HS-5 (cell line): ENCODE results near the gene ZNF383.
"Not testable (repeated sequence)": the region's sequence is repeated elsewhere in the genome, so short reads cannot be mapped to it uniquely, and the experiment has no call there.

ENCODE experiments used
- DNase-seq: peaks from one replicate; pipeline ENCODE4 v3.0.0-alpha.2; 2012; ENCODE audit warnings: low read depth

ZNF383 gene

DNA sequence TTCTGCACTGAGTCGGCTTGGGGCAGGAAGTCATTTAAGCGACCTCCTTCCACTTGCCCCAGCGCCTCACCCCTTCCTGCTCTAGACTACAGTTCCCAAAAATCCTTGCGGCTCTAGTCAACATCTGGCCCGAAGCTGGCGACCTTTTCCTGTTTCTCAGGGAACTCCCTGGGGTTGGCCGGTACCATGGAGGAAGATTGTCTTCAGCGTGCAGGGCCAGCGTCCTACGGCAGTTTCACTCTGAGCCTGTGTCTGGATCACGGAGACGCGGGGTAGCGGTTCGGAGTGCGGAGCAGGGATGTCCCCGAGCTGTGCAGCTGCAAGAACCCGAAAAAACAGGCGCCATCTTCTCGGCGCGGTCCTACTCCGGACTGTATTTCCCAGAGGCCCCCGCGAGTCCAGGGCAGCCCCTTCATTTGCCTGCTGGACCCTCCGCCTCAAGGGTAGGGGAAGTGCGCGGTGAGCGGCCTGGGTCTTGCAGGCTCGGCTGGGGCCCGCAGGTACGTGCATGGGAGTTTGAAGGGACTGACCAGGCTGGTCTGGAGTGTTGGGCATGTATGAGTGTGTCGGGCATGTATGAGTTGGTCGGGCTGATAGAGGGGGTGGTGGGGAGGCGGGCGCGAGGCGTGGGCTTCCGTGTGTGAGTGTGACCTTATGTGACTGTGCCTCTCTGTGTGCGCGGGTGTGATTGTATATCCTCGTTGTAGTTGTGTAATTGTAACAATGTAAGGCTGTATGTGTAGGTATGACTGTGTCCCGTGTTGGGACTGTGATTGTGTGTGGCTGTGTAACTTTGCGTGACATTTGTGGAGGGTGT lies at the start of gene ZNF383:
TSS of gene ZNF383 (plus strand) at position 440 of the 817 bp plus-strand sequence. CDS start 12,240 bp downstream, outside the sequence.
- peak; percentile 69 for DNase-seq

DNA sequence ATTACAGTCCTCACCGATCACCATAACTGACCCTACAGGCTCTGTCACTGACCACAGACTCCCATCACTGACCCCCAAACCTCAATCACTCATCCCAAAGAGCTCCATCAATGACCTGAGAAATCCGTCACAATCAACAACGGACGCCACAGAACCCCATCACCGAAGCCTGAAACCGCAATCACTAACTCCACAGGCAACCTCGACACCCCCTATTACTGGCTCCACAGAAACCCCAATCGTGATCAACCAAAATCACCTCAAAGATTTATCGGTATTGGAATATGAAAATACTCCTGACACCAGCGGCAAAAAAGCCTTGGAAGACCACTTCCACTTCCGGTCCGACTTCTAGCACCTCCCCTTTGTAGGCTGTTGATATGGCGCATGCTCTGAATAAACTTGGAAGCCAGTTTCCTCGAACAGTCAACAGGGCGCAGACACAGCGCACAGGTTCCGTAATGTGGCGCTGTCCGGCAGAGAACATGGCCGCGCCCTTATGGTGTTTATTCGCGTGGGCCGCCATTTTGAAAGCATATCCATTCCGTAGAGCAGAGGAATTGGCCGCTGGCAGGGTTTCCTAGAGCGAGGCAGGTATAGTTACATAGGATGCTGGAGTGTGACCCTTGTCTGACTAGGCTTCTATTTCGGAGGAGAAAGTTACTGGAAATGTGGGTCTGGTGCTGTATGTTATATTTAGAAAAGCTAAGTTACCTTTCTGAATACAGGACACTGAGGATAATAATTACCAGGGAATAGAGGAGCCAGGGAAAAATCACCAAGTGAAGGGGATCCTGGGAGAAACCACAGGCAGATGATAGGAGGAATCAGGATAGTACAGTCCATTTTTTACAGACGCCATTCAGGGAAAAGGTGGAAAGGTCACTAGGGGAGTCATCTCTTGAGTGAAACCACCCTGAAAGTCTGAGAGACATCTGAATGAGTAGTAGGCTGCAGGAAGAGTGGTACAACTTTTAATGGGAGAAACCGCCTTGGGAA lies 45.3 kb upstream of the ZNF383 start, which contains the start of gene ZNF585A:
TSS of gene ZNF585A (minus strand) at position 328 of the 999 bp plus-strand sequence. CDS start 2,785 bp downstream, outside the sequence.
- peak; percentile 54 for DNase-seq

DNA sequence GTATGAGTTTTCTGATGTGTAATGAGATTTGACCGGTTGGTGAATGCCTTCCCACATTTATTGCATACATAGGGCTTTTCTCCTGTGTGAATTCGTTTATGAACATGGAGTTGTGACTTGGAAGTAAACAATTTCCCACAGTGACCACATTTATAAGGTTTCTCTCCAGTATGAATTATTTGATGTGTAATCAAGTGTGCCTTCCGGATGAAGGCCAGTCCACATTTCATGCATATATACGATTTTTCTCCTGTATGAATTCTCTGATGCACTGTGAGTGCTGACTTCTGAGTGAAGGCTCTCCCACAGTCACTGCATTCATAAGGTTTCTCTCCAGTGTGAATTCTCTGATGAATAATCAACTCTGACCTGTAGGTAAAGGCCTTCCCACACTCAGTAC lies 31.9 kb upstream of the ZNF383 start:
- not testable (repeated sequence) for DNase-seq

DNA sequence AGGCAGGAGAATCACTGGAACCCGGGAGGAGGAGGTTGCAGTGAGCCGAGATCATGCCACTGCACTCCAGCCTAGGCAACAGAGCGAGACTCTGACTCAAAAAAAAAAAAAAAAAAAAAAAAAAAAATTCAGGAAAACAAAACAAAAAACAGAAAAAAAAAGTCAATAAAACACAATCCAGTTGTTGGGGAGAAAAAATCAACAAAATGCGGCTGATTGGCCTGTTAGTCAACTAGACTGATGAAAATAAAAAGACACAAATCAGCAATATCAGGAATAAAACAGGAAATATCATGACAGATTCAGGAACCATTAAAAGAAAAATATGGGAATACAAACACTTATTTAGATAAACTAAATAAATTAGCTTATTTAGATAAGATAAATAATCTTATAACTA lies 22.8 kb upstream of the ZNF383 start:
- DNase-seq, result not testable (repeated sequence)

DNA sequence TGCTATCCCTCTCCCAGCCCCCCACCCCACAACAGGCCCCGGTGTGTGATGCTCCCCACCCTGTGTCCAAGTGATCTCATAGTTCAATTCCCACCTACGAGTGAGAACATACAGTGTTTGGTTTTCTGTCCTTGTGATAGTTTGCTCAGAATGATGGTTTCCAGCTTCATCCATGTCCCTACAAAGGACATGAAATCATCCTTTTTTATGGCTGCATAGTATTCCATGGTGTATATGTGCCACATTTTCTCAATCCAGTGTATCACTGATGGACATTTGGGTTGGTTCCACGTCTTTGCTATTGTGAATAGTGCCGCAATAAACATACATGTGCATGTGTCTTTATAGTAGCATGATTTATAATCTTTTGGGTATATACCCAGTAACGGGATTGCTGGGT lies 20.9 kb upstream of the ZNF383 start:
- DNase-seq, result not testable (repeated sequence)

DNA sequence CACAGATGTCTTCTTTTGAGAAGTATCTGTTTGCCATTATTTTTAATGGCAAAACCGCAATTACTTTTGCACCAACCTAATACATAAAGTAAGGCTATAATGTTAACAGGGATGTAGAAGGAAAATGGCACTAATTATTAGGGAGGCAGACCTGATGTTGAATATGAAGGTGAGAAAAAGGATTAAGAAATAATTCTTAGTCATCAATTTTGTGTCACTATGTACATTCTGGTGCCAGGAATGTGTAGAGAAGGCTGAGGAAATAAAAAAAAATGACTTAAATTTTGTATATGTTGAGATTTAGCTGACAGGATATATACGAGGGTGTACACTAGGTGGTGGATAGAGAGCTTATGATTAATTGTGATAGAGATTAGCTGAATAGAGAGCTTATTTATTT lies 20.2 kb upstream of the ZNF383 start:
- no peak for DNase-seq

DNA sequence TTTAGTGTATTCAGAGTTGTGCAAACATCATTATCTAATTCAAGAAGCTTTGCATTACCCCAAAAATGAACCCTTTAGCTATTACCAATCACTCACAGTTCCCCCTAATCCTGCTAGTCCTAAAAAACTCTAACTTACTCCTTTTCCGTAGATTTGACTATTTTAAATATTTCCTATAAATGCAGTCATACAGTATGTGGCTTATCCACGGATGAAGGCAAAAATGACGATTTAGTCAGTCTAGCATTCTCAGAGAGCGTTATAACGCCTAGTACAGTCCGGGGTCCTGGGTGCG lies 587 bp upstream of the ZNF383 start:
- no peak for DNase-seq

DNA sequence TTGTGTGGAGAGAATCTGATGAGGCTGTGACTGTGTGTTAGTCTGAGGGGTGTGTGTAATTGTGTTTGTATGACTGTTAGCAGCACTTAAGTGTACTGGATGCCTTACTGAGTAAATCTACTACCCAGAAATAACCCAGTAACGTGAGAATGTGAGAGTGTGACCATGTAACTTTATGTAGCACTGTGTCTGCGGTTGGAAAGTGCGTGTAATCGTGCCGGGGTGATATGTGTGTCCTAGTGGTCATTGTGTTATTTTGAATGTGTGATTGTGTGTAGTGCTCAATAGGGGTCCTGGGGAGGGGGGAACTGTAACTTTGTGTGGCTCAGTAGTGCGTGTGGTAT lies 550 bp downstream of the ZNF383 start:
- DNase-seq, result no peak

DNA sequence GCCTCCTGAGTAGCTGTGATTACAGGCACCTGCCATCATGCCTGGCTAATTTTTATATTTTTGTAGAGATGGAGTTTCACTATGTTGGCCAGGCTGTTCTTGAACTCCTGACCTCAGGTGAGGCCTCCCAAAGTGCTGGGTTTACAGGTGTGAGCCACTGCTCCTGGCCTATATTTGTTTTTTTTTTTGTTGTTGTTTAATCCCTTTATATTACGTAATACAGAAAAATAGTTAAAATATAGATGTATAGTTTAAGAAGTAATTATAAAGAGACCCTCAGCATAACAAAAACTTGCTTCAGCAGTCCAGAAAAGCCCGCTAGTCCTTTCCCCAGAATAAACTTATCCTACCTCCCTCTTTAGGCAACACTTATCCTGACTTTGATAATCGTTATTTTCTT lies 2.4 kb downstream of the ZNF383 start:
- no peak for DNase-seq

DNA sequence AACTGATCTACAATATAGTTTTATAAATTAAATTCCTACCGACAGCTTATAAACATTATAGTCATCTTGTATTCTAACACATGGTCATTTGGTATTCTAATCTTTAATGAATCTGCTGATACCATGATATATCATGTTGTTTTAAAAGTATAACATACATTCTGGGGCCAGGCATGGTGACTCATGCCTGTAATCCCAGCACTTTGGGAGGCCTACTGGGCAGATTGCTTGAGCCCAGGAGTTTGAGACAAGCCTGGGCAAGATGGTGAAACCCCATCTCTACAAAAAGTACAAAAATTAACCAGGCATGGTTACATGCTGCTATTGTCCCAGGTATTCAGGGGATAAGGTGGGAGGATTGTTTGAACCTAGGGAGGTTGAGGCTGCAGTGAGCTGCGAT lies 3.1 kb downstream of the ZNF383 start:
- no peak for DNase-seq

DNA sequence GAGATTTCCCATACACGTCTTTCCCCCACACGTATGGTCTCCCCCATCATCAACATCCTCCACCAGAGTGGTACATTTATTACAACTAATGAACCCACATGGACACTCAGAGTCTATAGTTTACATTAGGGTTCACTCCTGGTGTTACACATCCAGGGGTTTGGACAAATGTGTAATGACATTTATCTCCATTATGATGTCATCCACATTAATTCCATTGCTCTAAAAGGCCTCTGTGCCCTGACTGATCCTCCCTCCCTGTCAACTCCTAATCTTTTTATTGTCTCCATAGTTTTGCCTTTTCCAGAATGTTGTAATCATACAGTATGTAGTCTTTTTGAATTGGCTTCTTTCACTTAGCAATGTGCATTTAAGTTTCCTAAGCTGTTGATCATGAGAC lies 8.2 kb downstream of the ZNF383 start:
- no peak for DNase-seq

DNA sequence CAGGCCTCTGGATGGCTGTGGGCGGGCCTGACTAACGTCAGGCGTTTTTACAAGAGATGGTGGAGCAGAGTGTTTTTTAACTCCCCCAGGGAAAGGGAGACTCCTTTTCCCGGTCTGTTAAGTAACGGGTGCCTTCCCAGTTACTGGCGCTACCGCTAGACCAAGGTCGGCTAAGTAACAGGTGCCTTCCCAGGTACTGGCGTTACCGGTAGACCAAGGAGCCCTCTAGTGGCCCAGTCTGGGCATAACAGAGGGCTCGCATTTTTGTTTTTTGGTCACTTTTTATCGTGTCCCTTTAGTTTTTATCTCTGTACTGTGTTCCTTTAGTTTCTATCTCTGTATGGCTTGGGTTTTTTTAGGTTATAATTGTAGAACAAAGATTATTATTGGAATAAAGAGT lies 10.0 kb downstream of the ZNF383 start:
- DNase-seq, result no peak

DNA sequence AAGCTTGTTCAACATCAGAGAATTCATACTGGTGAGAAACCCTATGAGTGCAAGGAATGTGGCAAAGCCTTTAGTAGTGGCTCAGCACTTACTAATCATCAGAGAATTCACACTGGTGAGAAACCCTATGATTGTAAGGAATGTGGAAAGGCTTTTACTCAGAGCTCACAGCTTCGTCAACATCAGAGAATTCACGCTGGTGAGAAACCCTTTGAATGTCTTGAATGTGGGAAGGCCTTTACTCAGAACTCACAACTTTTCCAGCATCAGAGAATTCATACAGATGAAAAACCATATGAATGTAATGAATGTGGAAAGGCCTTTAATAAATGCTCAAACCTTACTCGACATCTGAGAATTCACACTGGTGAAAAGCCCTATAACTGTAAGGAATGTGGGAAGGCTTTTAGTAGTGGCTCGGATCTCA lies 25.2 kb downstream of the ZNF383 start:
- DNase-seq, result no peak

DNA sequence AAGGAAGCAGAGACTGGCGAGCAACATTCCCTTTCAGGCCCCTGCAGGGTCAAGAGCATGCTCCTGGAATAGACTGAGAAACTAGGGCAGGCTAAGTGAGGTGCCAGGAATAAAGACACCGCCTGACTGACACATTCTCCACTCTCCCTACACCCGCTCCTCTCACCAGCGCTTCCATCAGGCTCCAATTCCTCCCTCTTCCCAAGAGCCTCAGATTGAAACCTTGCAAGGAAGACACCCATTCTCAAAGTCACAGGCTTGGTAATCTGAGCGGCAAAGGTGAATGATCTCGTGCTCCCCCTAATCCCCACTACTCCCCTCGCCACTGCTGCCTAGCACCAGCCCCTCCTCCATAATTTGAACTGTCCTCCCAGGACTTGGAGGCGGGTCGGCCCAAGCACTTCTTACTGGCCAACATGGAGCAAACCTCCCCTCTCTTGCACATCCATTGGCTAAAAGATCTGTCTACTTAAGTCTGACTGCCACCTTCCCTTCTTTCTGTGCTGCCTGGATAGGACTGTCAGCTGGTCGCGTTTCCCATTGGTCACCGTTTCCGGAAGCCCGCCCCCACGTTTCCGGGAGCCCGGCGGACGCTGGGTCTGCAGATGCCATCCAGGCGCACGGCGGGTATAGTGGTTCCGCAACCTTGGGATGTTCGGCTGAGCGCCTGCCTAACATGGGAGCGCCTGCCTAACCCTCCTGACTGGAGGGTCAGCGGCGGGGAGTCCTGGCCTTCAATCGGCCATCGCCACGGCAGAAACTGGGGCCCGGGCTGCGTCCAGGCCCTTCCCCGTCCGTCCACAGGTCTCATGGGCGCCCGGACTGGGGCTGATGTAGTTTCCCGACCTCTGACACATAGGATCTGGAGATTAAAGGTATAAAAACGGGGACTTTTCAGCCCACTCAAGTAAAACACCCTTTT lies 33.6 kb downstream of the ZNF383 start:
- DNase-seq, result peak; percentile 34

DNA sequence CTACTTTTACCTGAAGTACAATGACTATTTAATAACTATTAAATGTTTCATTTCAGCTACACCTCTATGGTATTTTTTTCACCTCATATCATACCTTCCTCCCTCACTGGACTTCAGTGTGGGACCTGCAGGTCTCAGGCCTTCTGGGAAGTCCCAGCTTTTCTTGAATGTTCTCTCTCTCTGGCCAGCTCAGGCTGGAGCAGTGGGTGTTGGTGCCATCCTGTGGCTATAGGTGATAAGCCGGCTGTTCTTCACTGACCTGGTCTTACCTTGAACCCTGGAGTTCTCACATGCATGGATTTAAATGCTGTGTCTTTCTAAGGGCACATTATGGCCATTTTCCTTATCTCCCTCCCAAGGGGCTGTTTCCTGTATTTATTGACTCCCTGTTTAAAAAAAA lies 45.0 kb downstream of the ZNF383 start:
- not testable (repeated sequence) for DNase-seq

DNA sequence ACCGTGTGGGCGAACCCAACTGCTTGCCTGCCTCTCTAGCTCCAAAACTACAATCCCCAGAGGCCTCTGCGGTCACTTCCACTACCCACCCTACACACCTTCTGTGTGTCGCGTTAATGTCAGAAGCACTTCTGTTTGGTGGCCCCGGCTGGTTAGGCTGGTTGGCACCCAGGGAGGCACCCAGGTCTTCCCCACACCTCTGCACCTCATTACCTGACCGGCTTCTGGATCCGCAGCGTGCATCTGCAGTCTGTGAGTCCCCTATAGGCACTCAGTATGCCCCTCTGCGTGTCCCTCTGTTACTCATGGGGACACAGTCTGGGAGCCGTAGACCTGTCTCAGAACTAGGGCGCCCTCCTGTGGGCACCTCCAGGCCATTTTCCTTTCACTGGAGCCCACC lies 49.0 kb downstream of the ZNF383 start:
- not testable (repeated sequence) for DNase-seq

DNA sequence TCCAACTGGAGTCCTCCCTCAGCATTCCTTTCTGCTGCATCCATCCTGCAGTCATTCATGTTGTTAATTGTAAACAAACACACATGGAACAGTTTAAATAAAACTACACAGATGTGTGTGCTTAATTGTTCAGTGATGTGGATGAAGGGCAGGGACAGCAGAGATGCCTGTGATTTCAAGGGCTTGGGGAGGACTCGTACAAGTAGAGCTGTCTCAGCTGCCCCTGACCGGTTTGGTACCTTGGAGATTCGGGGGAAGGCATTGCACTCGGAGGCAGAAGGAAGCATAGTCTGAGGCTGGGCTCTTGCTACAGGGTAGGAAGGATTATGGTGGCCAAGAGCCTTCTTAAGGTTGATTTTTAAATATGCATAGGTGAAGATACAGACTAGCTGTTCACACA lies 49.7 kb downstream of the ZNF383 start:
- DNase-seq, result not testable (repeated sequence)

DNA sequence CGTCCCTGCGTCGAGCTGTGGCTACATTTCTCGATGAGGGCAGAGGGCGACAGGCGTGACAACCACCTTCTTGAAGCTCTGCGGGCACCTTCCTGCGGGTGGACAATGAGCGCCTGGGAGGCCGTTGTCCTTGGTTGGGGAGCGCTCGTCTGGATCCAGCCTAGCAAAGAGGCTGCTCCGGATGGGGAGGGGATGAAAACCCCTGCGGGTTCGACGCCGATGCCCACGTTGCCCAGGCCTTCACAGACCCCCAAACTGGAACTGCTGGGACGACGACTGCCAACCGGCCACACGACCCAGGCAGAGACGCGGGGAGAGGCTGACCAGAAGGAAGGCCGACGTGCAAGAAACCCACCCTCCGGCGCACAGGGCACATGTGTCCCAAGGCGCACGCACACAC lies 62.6 kb downstream of the ZNF383 start:
- not testable (repeated sequence) for DNase-seq

DNA sequence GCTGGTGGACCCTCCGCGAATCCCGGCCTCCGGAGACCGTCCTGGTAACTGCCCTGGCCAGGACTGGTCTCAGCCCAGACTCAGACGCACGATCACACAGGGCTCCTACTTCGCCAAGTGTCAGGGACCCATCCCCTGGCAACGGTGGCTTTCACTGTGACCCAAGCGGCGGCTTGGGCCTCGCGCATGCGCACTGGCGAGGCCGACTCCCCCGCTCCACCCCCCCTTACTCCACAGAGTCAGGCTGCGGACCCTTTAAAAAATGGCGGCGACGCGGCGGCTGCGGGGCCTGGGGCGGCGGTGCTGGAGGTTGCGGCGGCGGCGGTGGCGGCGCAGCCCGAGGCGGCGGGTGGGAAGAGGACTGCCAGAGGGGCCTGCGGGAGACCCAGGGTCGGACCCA lies 66.0 kb downstream of the ZNF383 start:
- not testable (repeated sequence) for DNase-seq

DNA sequence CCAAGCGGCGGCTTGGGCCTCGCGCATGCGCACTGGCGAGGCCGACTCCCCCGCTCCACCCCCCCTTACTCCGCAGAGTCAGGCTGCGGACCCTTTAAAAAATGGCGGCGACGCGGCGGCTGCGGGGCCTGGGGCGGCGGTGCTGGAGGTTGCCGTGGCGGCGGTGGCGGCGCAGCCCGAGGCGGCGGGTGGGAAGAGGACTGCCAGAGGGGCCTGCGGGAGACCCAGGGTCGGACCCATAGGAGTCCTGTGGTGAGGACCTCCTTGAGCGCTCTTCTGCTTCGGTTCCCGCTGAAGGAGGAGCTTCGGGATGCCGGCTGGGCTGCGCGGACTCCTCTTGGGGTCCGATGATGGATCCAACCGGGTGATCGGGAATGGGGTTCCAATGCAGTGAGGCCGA lies 71.2 kb downstream of the ZNF383 start:
- not testable (repeated sequence) for DNase-seq

DNA sequence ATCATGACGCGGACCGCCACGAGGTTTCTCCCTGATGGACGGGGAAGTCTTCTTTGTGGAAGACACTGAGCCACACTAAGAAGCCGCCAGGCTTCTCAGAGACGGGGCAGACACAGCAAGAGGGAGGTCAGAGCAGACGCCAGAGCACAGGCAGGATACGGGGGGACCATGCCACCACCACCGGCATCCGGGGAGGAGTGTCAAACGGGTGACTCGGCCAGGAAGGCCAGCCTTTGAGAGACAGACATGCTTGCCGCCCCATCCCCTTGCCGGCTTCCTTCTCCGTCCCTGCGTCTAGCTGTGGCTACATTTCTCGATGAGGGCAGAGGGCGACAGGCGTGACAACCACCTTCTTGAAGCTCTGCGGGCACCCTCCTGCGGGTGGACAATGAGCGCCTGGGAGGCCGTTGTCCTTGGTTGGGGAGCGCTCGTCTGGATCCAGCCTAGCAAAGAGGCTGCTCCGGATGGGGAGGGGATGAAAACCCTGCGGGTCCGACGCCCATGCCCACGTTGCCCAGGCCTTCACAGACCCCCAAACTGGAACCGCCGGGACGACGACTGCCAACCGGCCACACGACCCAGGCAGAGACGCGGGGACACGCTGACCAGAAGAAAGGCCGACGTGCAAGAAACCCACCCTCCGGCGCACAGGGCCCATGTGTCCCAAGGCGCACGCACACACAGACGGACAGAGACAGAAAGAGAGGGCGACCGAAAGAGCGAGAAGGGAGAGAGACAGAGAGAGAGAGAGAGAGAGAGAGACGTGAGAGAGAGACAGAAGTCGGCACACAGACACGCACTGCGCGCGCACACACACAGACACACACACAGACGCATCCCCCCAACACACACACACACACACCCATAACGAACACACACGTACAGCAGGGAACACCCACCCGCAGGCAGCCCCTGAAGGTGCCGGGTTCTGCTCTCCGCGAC lies 75.3 kb downstream of the ZNF383 start:
- DNase-seq, result not testable (repeated sequence)
